H1 (cell line): ENCODE data around the gene TLCD3B. TPM values are rescaled to one million over a fixed set of nuclear protein-coding genes. Genes with fewer than 3 reads are reported as not detected.

ENCODE experiments used
- CTCF ChIA-PET: fragments of 300-600 bp; sonication (Branson Sonifier 250); formaldehyde crosslinking; loops from one replicate; lab custom pipeline; 2021; ENCODE audit not compliant: partially characterized antibody; lab: Charles Lee
- POLR2A ChIA-PET: fragments of 300-600 bp; sonication (Branson Sonifier 250); formaldehyde crosslinking; loops from one replicate; lab custom pipeline; 2021; ENCODE audit warnings: inconsistent platforms; ENCODE audit not compliant: partially characterized antibody; lab: Charles Lee
- DNase-seq, 2 experiments: peaks; one replicate each; pipeline versions ENCODE4 v3.0.0 to v3.0.0-alpha.2; 2010 to 2022; ENCODE audit warnings: low spot score in 2 of 2, low read depth in 1 of 2, mixed read lengths in 1 of 2
- FAIRE-seq: peaks from 2 replicates; lab custom pipeline; 2011; peaks lifted over from hg19 to GRCh38; lab: Jason Lieb, UNC
- H2AFZ ChIP-seq: 2 replicates; pipeline ENCODE4 v1.8.1; 2012; ENCODE audit warnings: low read length, inconsistent platforms
- H2AK5ac ChIP-seq: 2 replicates; pipeline ENCODE4 v1.6.1; 2013; ENCODE audit warnings: low read depth, low read length
- H2BK120ac ChIP-seq: replicated peaks from 2 replicates; pipeline ENCODE3; 2013; ENCODE audit warnings: low read depth, low read length, inconsistent platforms
- H2BK12ac ChIP-seq: 2 replicates; pipeline ENCODE4 v1.6.1; 2013; ENCODE audit warnings: low read depth, low read length
- H2BK15ac ChIP-seq: 2 replicates; pipeline ENCODE4 v1.6.1; 2013; ENCODE audit warnings: low read length
- H2BK20ac ChIP-seq: 2 replicates; pipeline ENCODE4 v1.6.1; 2013; ENCODE audit warnings: low read length
- H2BK5ac ChIP-seq: 2 replicates; pipeline ENCODE4 v1.6.1; 2013; ENCODE audit warnings: low read depth, low read length
- H3K14ac ChIP-seq: 2 replicates; pipeline ENCODE4 v1.6.1; 2013; ENCODE audit warnings: inconsistent platforms; ENCODE audit not compliant: insufficient read length
- H3K18ac ChIP-seq: 2 replicates; pipeline ENCODE4 v1.6.1; 2013; ENCODE audit warnings: low read length; ENCODE audit errors: extremely low read depth
- H3K23ac ChIP-seq: 2 replicates; pipeline ENCODE4 v1.6.1; 2013; ENCODE audit warnings: inconsistent platforms; ENCODE audit not compliant: insufficient read length
- H3K23me2 ChIP-seq: 2 replicates; pipeline ENCODE4 v1.6.1; 2013; ENCODE audit warnings: low read depth, low read length
- H3K27ac ChIP-seq: 2 replicates; pipeline ENCODE4 v1.6.1; 2011; ENCODE audit warnings: low read depth, low read length, inconsistent platforms
- H3K27me3 ChIP-seq, 4 experiments: replicated peaks in 1 of 4; 1 replicate in 1 of 4; 2 replicates in 3 of 4; pipeline versions ENCODE4 v1.6.1 to v1.8.1; 2011 to 2013; ENCODE audit warnings: low read length in 3 of 4, mild to moderate bottlenecking in 3 of 4, inconsistent platforms in 2 of 4, mixed read lengths in 2 of 4, moderate library complexity in 1 of 4; ENCODE audit not compliant: control insufficient read depth in 3 of 4, insufficient read depth in 3 of 4; ENCODE audit errors: extremely low read depth in 1 of 4
- H3K36me3 ChIP-seq, 4 experiments: 2 replicates each; pipeline versions ENCODE4 v1.6.1 to v1.8.1; 2011 to 2013; ENCODE audit warnings: mild to moderate bottlenecking in 4 of 4, low read length in 3 of 4, moderate library complexity in 2 of 4, control low read depth in 1 of 4, inconsistent platforms in 1 of 4; ENCODE audit not compliant: insufficient read depth in 4 of 4, control insufficient read depth in 2 of 4
- H3K4ac ChIP-seq: replicated peaks from 2 replicates; pipeline ENCODE3; 2013; ENCODE audit warnings: low read length, low read depth, mixed read lengths, inconsistent platforms; ENCODE audit not compliant: insufficient read length
- H3K4me1 ChIP-seq, 4 experiments: replicated peaks in 1 of 4; 1 replicate in 1 of 4; 2 replicates in 3 of 4; pipeline versions ENCODE4 v1.6.1 to v1.8.1; 2011 to 2013; ENCODE audit warnings: low read length in 3 of 4, inconsistent platforms in 2 of 4, mixed read lengths in 1 of 4; ENCODE audit not compliant: insufficient read depth in 4 of 4, control insufficient read depth in 3 of 4
- H3K4me2 ChIP-seq, 2 experiments: 2 replicates each; pipeline versions ENCODE4 v1.6.1 to v1.8.1; 2011 to 2013; ENCODE audit warnings: low read depth in 2 of 2, low read length in 2 of 2, control low read depth in 1 of 2, inconsistent platforms in 1 of 2, mild to moderate bottlenecking in 1 of 2; ENCODE audit not compliant: insufficient read depth in 1 of 2
- H3K4me3 ChIP-seq, 4 experiments: fragments of 200-600, 300-600 bp in 1 of 4; sonication (generic), shearing (Covaris generic), sonication (Bioruptor Twin) in 1 of 4; 2 replicates each; pipeline versions ENCODE4 v1.5.1 to v1.8.1; 2011 to 2016; ENCODE audit warnings: low read length in 4 of 4, low read depth in 3 of 4, control low read depth in 2 of 4, inconsistent platforms in 2 of 4, mild to moderate bottlenecking in 2 of 4, mixed read lengths in 1 of 4, moderate library complexity in 1 of 4; ENCODE audit not compliant: insufficient read depth in 2 of 4; ENCODE audit errors: extremely low read depth in 1 of 4
- H3K56ac ChIP-seq: replicated peaks from 2 replicates; pipeline ENCODE3; 2013; ENCODE audit warnings: low read depth, mild to moderate bottlenecking, mixed read lengths, low read length, inconsistent platforms; ENCODE audit not compliant: insufficient read length
- H3K79me1 ChIP-seq: 2 replicates; pipeline ENCODE4 v1.6.1; 2013; ENCODE audit warnings: low read depth, low read length, control low read depth
- H3K79me2 ChIP-seq, 2 experiments: 2 replicates each; pipeline versions ENCODE4 v1.6.1 to v1.8.1; 2012 to 2013; ENCODE audit warnings: low read length in 2 of 2, mild to moderate bottlenecking in 2 of 2, inconsistent platforms in 1 of 2; ENCODE audit not compliant: insufficient read depth in 2 of 2, control insufficient read depth in 1 of 2
- H3K9ac ChIP-seq, 4 experiments: replicated peaks in 1 of 4; 1 replicate in 1 of 4; 2 replicates in 3 of 4; pipeline versions ENCODE4 v1.6.1 to v1.8.1; 2011 to 2013; ENCODE audit warnings: low read depth in 3 of 4, low read length in 3 of 4, control low read depth in 2 of 4, mild to moderate bottlenecking in 2 of 4, moderate library complexity in 2 of 4, inconsistent platforms in 1 of 4; ENCODE audit errors: extremely low read depth in 1 of 4
- H3K9me3 ChIP-seq, 2 experiments: 2 replicates each; pipeline versions ENCODE4 v1.6.1 to v1.8.1; 2012 to 2013; ENCODE audit warnings: mild to moderate bottlenecking in 2 of 2, moderate library complexity in 2 of 2, control low read depth in 1 of 2, inconsistent platforms in 1 of 2, low read depth in 1 of 2, low read length in 1 of 2, mixed read lengths in 1 of 2; ENCODE audit not compliant: insufficient read depth in 2 of 2
- H4K20me1 ChIP-seq, 2 experiments: replicated peaks in 1 of 2; 2 replicates each; pipeline versions ENCODE3 to v1.8.1; 2011 to 2013; ENCODE audit warnings: inconsistent platforms in 2 of 2, low read length in 2 of 2, mild to moderate bottlenecking in 1 of 2; ENCODE audit not compliant: insufficient read depth in 2 of 2, control insufficient read depth in 1 of 2
- H4K5ac ChIP-seq: 2 replicates; pipeline ENCODE4 v1.6.1; 2013; ENCODE audit warnings: low read length, low read depth, mixed read lengths, inconsistent platforms; ENCODE audit not compliant: insufficient read length
- H4K8ac ChIP-seq: 2 replicates; pipeline ENCODE4 v1.8.0; 2013; ENCODE audit warnings: mild to moderate bottlenecking, moderate library complexity, low read length, inconsistent platforms; ENCODE audit not compliant: insufficient read depth; ENCODE audit errors: extremely low read depth
- H4K91ac ChIP-seq: replicated peaks from 2 replicates; pipeline ENCODE3; 2013; ENCODE audit warnings: low read length, mixed read lengths, inconsistent platforms; ENCODE audit not compliant: insufficient read length
- BACH1 ChIP-seq: IDR thresholded peaks from 2 replicates; pipeline ENCODE4 v1.6.1; 2012; ENCODE audit warnings: low read length, improper control_type of control experiment
- CHD2 ChIP-seq: IDR thresholded peaks from 2 replicates; pipeline ENCODE4 v1.6.1; 2012; ENCODE audit warnings: low read length, improper control_type of control experiment
- EZH2 ChIP-seq: fragments of 200-600 bp; sonication (generic); IDR thresholded peaks from 2 replicates; pipeline ENCODE4 v1.7.1; 2012; ENCODE audit warnings: low read depth, mild to moderate bottlenecking, moderate library complexity, low read length, inconsistent platforms; ENCODE audit not compliant: severe bottlenecking
- FOSL1 ChIP-seq: IDR thresholded peaks from 2 replicates; pipeline ENCODE4 v1.6.1; 2011; ENCODE audit warnings: mild to moderate bottlenecking, low read depth, low read length, moderate library complexity; ENCODE audit not compliant: insufficient read depth
- JUN ChIP-seq: IDR thresholded peaks from 2 replicates; pipeline ENCODE4 v1.6.1; 2011; ENCODE audit warnings: low read depth, mild to moderate bottlenecking, improper control_type of control experiment, low read length
- PHF8 ChIP-seq: fragments of 200-600 bp; sonication (generic); conservative IDR thresholded peaks from 2 replicates; pipeline ENCODE4 v1.7.1; 2012; ENCODE audit warnings: low read depth, mild to moderate bottlenecking, inconsistent platforms, low read length, moderate library complexity
- POLR2A ChIP-seq, 2 experiments: IDR thresholded peaks; 1 replicate in 1 of 2; 2 replicates in 1 of 2; pipeline ENCODE4 v1.6.1; 2011; ENCODE audit warnings: low read depth in 2 of 2, low read length in 2 of 2, mild to moderate bottlenecking in 2 of 2; ENCODE audit errors: control extremely low read depth in 1 of 2
- SUZ12 ChIP-seq: fragments of 200-600 bp; sonication (generic); IDR thresholded peaks from 2 replicates; pipeline ENCODE4 v1.6.1; 2012; ENCODE audit warnings: mild to moderate bottlenecking, inconsistent platforms, low read length, moderate library complexity, mixed read lengths
- TAF7 ChIP-seq: optimal IDR thresholded peaks from 2 replicates; pipeline ENCODE3; 2011; ENCODE audit warnings: low read depth, mild to moderate bottlenecking, inconsistent platforms, low read length, moderate library complexity, borderline replicate concordance
- WGBS, 2 experiments: shearing (Covaris generic) in 1 of 2; methylation state at CpG; one replicate each; pipeline versions ENCODE4 v1.1.6 to v1.1.7; 2013 to 2015; ENCODE audit warnings: low lambda C conversion rate in 2 of 2, mixed read lengths in 2 of 2, inconsistent platforms in 1 of 2, low coverage in 1 of 2, missing lambda C conversion rate in 1 of 2; ENCODE audit not compliant: insufficient replicate concordance in 2 of 2, insufficient coverage in 1 of 2, insufficient read length in 1 of 2; ENCODE audit errors: extremely low coverage in 1 of 2, missing lambda C conversion rate in 1 of 2; 5-methylcytosine and 5-hydroxymethylcytosine counted together
- polyA plus RNA-seq, 7 experiments: library from polyadenylated mRNA; depleted of rRNA in 3 of 7; stranded (reverse) in 5 of 7; unstranded in 2 of 7; fragments of >200 nt in 5 of 7; fragments of 200-250 nt in 2 of 7; gene quantifications; 1 replicate in 5 of 7; 2 replicates in 1 of 7; 4 replicates in 1 of 7; pipeline versions ENCODE4 v1.2.1 to v1.2.3, GENCODE V29; 2011 to 2013; ENCODE audit warnings: missing spikeins in 2 of 7, mixed read lengths in 2 of 7
- total RNA-seq: library from RNA; stranded (reverse); fragmentation: NEBNext Ultra II Directional; extraction: Animal tissue kit (Norgen Biotek cat#: 25700); gene quantifications from 2 replicates; pipeline ENCODE4 v1.2.1, GENCODE V29; 2021

The TLCD3B gene
- total and polyA plus RNA-seq, 2 of the 8 experiments (the other 6 are each of a cell fraction or from before 2014, with no cell fraction given) = 15.2 to 26.9 TPM

GRCh38 chr16:29984764-29985147 lies 46.3 kb downstream of the TLCD3B start:
- no peaks in the 10 kb centered on the region for H3K79me1 ChIP-seq
- H4K20me1 ChIP-seq = no peaks in the 10 kb centered on the region
- CTCF ChIA-PET = interaction anchor here (0.9 to 1.8 kb wide), 3 partner anchors 10 to 37 kb away, joined by 3 to 7 read pairs (median 7); no protein-coding TSS in a partner anchor
- FAIRE-seq (no peak), DNase-seq (no peak)
- peaks cover 14 to 72% (median 57%) of the 10 kb centered on the region in 4 experiments for H3K36me3 ChIP-seq
- H3K79me2 ChIP-seq = no peaks in the 10 kb centered on the region
- 91% methylated on average over 5 of the region's 5 CpGs; no CpG with 5 or more reads in 1 of the 2 experiments for WGBS, 2 experiments
- H3K4me3 ChIP-seq = no peak overlapping the region
- H2BK15ac ChIP-seq = no peak overlapping the region
- no peak overlapping the region for H4K5ac ChIP-seq
- H4K8ac ChIP-seq = no peak overlapping the region
- H3K9ac ChIP-seq = no peak overlapping the region
- no peaks in the 10 kb centered on the region for H3K4me1 ChIP-seq
- H2AK5ac ChIP-seq = no peak overlapping the region
- H2BK20ac ChIP-seq = no peak overlapping the region
- H2BK120ac ChIP-seq = no peak overlapping the region
- no peak for TF ChIP-seq SUZ12
- no peak for TF ChIP-seq BACH1
- no peak for TF ChIP-seq CHD2
- TF ChIP-seq PHF8 = no peak
- no peak for TF ChIP-seq TAF7
- TF ChIP-seq FOSL1 = no peak
- no peak for TF ChIP-seq JUN
- no peak for TF ChIP-seq EZH2
- no peak for TF ChIP-seq POLR2A (IDR thresholded peaks at IDR 0.05; ENCODE audit: control extremely low read depth in 1 of 2, low read depth in 2 of 2, low read length in 2 of 2)
- TF ChIP-seq, all 59 proteins: peak for 0
- Histone ChIP-seq H3K18ac (no peak overlapping the region), H3K56ac (no peak overlapping the region), H3K27me3 (no peaks in the 10 kb centered on the region), H3K23me2 (no peaks in the 10 kb centered on the region), H3K4me2 (no peak overlapping the region), H2BK5ac (no peak overlapping the region), H3K27ac (no peak overlapping the region), H3K23ac (no peak overlapping the region), H3K14ac (no peak overlapping the region), H3K4ac (no peak overlapping the region), H2BK12ac (no peak overlapping the region), H4K91ac (no peak overlapping the region), H3K9me3 (no peaks in the 10 kb centered on the region), H2AFZ (no peak overlapping the region)
- POLR2A ChIA-PET = interaction anchor here (1.0 to 2.7 kb wide), 5 partner anchors 8 to 84 kb away, joined by 3 to 14 read pairs (median 4); partner anchors contain the start of gene TAOK2
